HEK293 (cell line): ENCODE data around the gene PFAS.

Experiments
- CTCF ChIA-PET: fragments of 350-600 bp; formaldehyde crosslinking; extraction: SDS; loops from one replicate; lab custom pipeline; 2021; ENCODE audit warnings: antibody characterized with exemption; lab: Yijun Ruan, JAX
- POLR2A ChIA-PET: fragments of 300-600 bp; formaldehyde crosslinking; extraction: SDS; loops from one replicate; lab custom pipeline; 2020; ENCODE audit warnings: antibody characterized with exemption, inconsistent platforms; lab: Yijun Ruan, JAX
- H3K27ac ChIP-seq: fragments of 200-500 bp; sonication (Bioruptor generic); 2 replicates; pipeline ENCODE4 v1.5.1; 2014; ENCODE audit warnings: low read depth, low read length, control low read depth, inconsistent platforms; ENCODE audit errors: extremely low read depth
- H3K36me3 ChIP-seq, 2 experiments: fragments of 200-500 bp in 1 of 2; sonication (Bioruptor generic) in 1 of 2; 1 replicate in 1 of 2; 2 replicates in 1 of 2; pipeline ENCODE4 v1.5.1; 2014 to 2017; ENCODE audit warnings: inconsistent platforms in 2 of 2, low read length in 2 of 2; ENCODE audit not compliant: control insufficient read depth in 2 of 2, insufficient read depth in 1 of 2
- H3K4me1 ChIP-seq: fragments of 200-500 bp; sonication (Bioruptor generic); 2 replicates; pipeline ENCODE4 v1.5.1; 2014; ENCODE audit warnings: mild to moderate bottlenecking, low read length, inconsistent platforms; ENCODE audit not compliant: control insufficient read depth, insufficient read depth
- H3K4me3 ChIP-seq: 2 replicates; pipeline ENCODE4 v1.5.1; 2011; ENCODE audit warnings: low read depth, mild to moderate bottlenecking, control low read depth, low read length, moderate library complexity
- H3K9me3 ChIP-seq: fragments of 200-500 bp; sonication (Bioruptor generic); 2 replicates; pipeline ENCODE4 v1.5.1; 2014; ENCODE audit warnings: low read depth, low read length, inconsistent platforms; ENCODE audit not compliant: control insufficient read depth, insufficient read depth
- GLIS1 ChIP-seq: fragments of 450-650 bp; formaldehyde crosslinking; IDR thresholded peaks from 2 replicates; pipeline ENCODE4 v1.5.1; 2016; ENCODE audit warnings: missing biosample characterization, missing genetic modification characterization
- KLF8 ChIP-seq: fragments of 450-650 bp; formaldehyde crosslinking; IDR thresholded peaks from 2 replicates; pipeline ENCODE4 v1.5.1; 2016; ENCODE audit warnings: missing biosample characterization, missing genetic modification characterization
- SALL2 ChIP-seq: fragments of 450-650 bp; formaldehyde crosslinking; IDR thresholded peaks from 2 replicates; pipeline ENCODE4 v1.5.0; 2017; ENCODE audit warnings: missing biosample characterization, mild to moderate bottlenecking, missing genetic modification characterization, borderline replicate concordance
- SP2 ChIP-seq: fragments of 450-650 bp; formaldehyde crosslinking; IDR thresholded peaks from 2 replicates; pipeline ENCODE4 v1.5.1; 2016; ENCODE audit warnings: missing biosample characterization, missing genetic modification characterization
- YY2 ChIP-seq: fragments of 450-650 bp; formaldehyde crosslinking; IDR thresholded peaks from 2 replicates; pipeline ENCODE4 v1.5.1; 2016; ENCODE audit warnings: missing biosample characterization, missing genetic modification characterization
- ZFP69B ChIP-seq: fragments of 450-650 bp; formaldehyde crosslinking; IDR thresholded peaks from 2 replicates; pipeline ENCODE4 v1.5.1; 2016; ENCODE audit warnings: missing biosample characterization, missing genetic modification characterization
- ZNF121 ChIP-seq: fragments of 450-650 bp; formaldehyde crosslinking; IDR thresholded peaks from 2 replicates; pipeline ENCODE4 v1.5.1; 2016; ENCODE audit warnings: missing biosample characterization, missing genetic modification characterization
- ZNF132 ChIP-seq: fragments of 450-650 bp; formaldehyde crosslinking; IDR thresholded peaks from 2 replicates; pipeline ENCODE4 v1.5.1; 2017; ENCODE audit warnings: missing biosample characterization, missing genetic modification characterization, borderline replicate concordance
- ZNF16 ChIP-seq: fragments of 450-650 bp; formaldehyde crosslinking; IDR thresholded peaks from 2 replicates; pipeline ENCODE4 v1.5.1; 2016; ENCODE audit warnings: low read depth, missing biosample characterization, missing genetic modification characterization
- ZNF18 ChIP-seq: fragments of 450-650 bp; formaldehyde crosslinking; IDR thresholded peaks from 2 replicates; pipeline ENCODE4 v1.5.1; 2016; ENCODE audit warnings: missing biosample characterization, missing genetic modification characterization
- ZNF221 ChIP-seq: fragments of 450-650 bp; formaldehyde crosslinking; IDR thresholded peaks from 2 replicates; pipeline ENCODE4 v1.5.1; 2017; ENCODE audit warnings: missing biosample characterization, missing genetic modification characterization, borderline replicate concordance
- ZNF335 ChIP-seq: fragments of 450-650 bp; formaldehyde crosslinking; conservative IDR thresholded peaks from 2 replicates; pipeline ENCODE4 v1.5.1; 2016; ENCODE audit warnings: missing biosample characterization, missing genetic modification characterization
- ZNF341 ChIP-seq: fragments of 450-650 bp; formaldehyde crosslinking; IDR thresholded peaks from 2 replicates; pipeline ENCODE4; 2016; ENCODE audit warnings: low read depth, missing biosample characterization, missing genetic modification characterization
- ZNF37A ChIP-seq: fragments of 450-650 bp; IDR thresholded peaks from 2 replicates; pipeline ENCODE4 v1.5.1; 2018; ENCODE audit warnings: missing biosample characterization, missing genetic modification characterization
- ZNF513 ChIP-seq: fragments of 450-650 bp; IDR thresholded peaks from 2 replicates; pipeline ENCODE4 v1.5.1; 2018; ENCODE audit warnings: missing biosample characterization, missing genetic modification characterization
- ZNF624 ChIP-seq: fragments of 450-650 bp; formaldehyde crosslinking; IDR thresholded peaks from 2 replicates; pipeline ENCODE4 v1.5.1; 2017; ENCODE audit warnings: missing biosample characterization, missing genetic modification characterization
- ZNF670 ChIP-seq: fragments of 450-650 bp; formaldehyde crosslinking; IDR thresholded peaks from 2 replicates; pipeline ENCODE4 v1.5.1; 2016; ENCODE audit warnings: missing biosample characterization, missing genetic modification characterization, low read depth
- ZNF677 ChIP-seq: fragments of 450-650 bp; IDR thresholded peaks from 2 replicates; pipeline ENCODE4 v1.5.0; 2018; ENCODE audit warnings: missing biosample characterization, mild to moderate bottlenecking, missing genetic modification characterization, moderate library complexity
- ZNF777 ChIP-seq: fragments of 450-650 bp; formaldehyde crosslinking; IDR thresholded peaks from 2 replicates; pipeline ENCODE4 v1.5.1; 2017; ENCODE audit warnings: missing biosample characterization, missing genetic modification characterization, borderline replicate concordance
- ZNF792 ChIP-seq: fragments of 450-650 bp; formaldehyde crosslinking; IDR thresholded peaks from 2 replicates; pipeline ENCODE4 v1.5.1; 2016; ENCODE audit warnings: missing biosample characterization, missing genetic modification characterization
- ZNF843 ChIP-seq: fragments of 450-650 bp; formaldehyde crosslinking; IDR thresholded peaks from 2 replicates; pipeline ENCODE4 v1.5.1; 2016; ENCODE audit warnings: missing biosample characterization, missing genetic modification characterization
- ZSCAN18 ChIP-seq: fragments of 450-650 bp; formaldehyde crosslinking; IDR thresholded peaks from 2 replicates; pipeline ENCODE4 v1.5.1; 2016; ENCODE audit warnings: missing biosample characterization, missing genetic modification characterization
- ZSCAN30 ChIP-seq: fragments of 450-650 bp; IDR thresholded peaks from 2 replicates; pipeline ENCODE4 v1.5.1; 2018; ENCODE audit warnings: missing biosample characterization, mild to moderate bottlenecking, missing genetic modification characterization, moderate library complexity

PFAS gene

GRCh38 chr17:8290043-8290442 lies 41.0 kb downstream of the PFAS start (continued):
- no peak for TF ChIP-seq ZNF843 (tag by site-specific recombination)
- no peak for TF ChIP-seq ZNF677

- Histone ChIP-seq H3K4me3 (no peak overlapping the region), H3K9me3 (no peaks in the 10 kb centered on the region), H3K36me3 (peaks cover 0 to 12% of the 10 kb centered on the region in 2 experiments; a peak in 1 of 3 replicates), H3K27ac (no peak overlapping the region), H3K4me1 (peaks cover 6% of the 10 kb centered on the region)
- POLR2A ChIA-PET: interaction anchor here (1.3 kb wide), 1 partner anchor 44 kb away, joined by 3 read pairs; the partner anchor contains the start of gene PFAS
- TF ChIP-seq ZNF624 (tag by site-specific recombination) (no peak), ZNF341 (tag by site-specific recombination) (peak; percentile 51)
- CTCF ChIA-PET: interaction anchor here (1.2 kb wide), 1 partner anchor 12 kb away, joined by 3 read pairs; no protein-coding TSS in a partner anchor
Observed at GRCh38 chr17:8292639-8293395, 43.7 kb downstream of the PFAS start.

GRCh38 chr17:8294361-8294760 lies 45.3 kb downstream of the PFAS start:
- Histone ChIP-seq H3K9me3 (no peaks in the 10 kb centered on the region), H3K4me1 (peaks cover 1% of the 10 kb centered on the region; the same call in 1 of the 2 replicates), H3K36me3 (peaks cover 0 to 12% of the 10 kb centered on the region in 2 experiments; a peak in 1 of 3 replicates), H3K27ac (no peak overlapping the region), H3K4me3 (no peak overlapping the region)
- CTCF ChIA-PET: no interaction called here
- TF ChIP-seq ZNF16: no peak
- POLR2A ChIA-PET: interaction anchor here (0.7 to 1.9 kb wide), 11 partner anchors 32 to 461 kb away, joined by 4 to 43 read pairs (median 8); partner anchors contain the start of genes BORCS6, CTC1, KRABD2 and PFAS

- no peaks in the 10 kb centered on the region for H3K9me3 ChIP-seq
- no peaks in the 10 kb centered on the region for H3K4me1 ChIP-seq
- CTCF ChIA-PET: interaction anchor here (0.8 to 1.0 kb wide), 5 partner anchors 10 to 221 kb away, joined by 3 to 5 read pairs (median 4); partner anchors contain the start of gene CTC1
- POLR2A ChIA-PET: interaction anchor here (0.7 to 1.9 kb wide), 27 partner anchors 11 to 234 kb away, joined by 3 to 43 read pairs (median 6); partner anchors contain the start of genes AURKB, BORCS6, CTC1 and KRABD2
- H3K27ac ChIP-seq: peak overlapping the region; percentile 84
- H3K4me3 ChIP-seq: peak overlapping the region; percentile 30
- peaks cover 0 to 11% of the 10 kb centered on the region in 2 experiments; a peak in 1 of 3 replicates for H3K36me3 ChIP-seq
- TF ChIP-seq SALL2 (tag by site-specific recombination): no peak
- 0 out of 2 replicates have a peak, but pooled peaks have one; percentile 41 for TF ChIP-seq ZNF792
- TF ChIP-seq ZNF513 (tag by site-specific recombination): no peak
- TF ChIP-seq GLIS1 (tag by site-specific recombination): no peak
- no peak for TF ChIP-seq ZNF670 (tag by site-specific recombination)
- no peak for TF ChIP-seq ZNF221 (tag by site-specific recombination)
- TF ChIP-seq ZNF777 (tag by site-specific recombination): no peak
- TF ChIP-seq ZNF121: no peak
- no peak for TF ChIP-seq ZNF37A (tag by site-specific recombination)
- no peak for TF ChIP-seq ZNF18 (tag by site-specific recombination)
- peak; percentile 84 for TF ChIP-seq ZNF335
- no peak for TF ChIP-seq ZFP69B
- TF ChIP-seq SP2 (tag by site-specific recombination): no peak
- TF ChIP-seq ZSCAN30 (tag by site-specific recombination): no peak
- no peak for TF ChIP-seq ZSCAN18 (tag by site-specific recombination)
- no peak for TF ChIP-seq KLF8 (tag by site-specific recombination)
- peak; percentile 76 for TF ChIP-seq YY2 (tag by site-specific recombination)
- no peak for TF ChIP-seq ZNF132 (tag by site-specific recombination)
Observed at GRCh38 chr17:8294814-8295316, 45.8 kb downstream of the PFAS start.
